GM21367 (cell line): ENCODE measurements around the gene KRT75.

Experiments
- ATAC-seq: cut with Tn5 transposase; IDR thresholded peaks from one replicate; pipeline ENCODE4 v1.9.1; 2021; ENCODE audit not compliant: unreplicated experiment

KRT75 gene

DNA sequence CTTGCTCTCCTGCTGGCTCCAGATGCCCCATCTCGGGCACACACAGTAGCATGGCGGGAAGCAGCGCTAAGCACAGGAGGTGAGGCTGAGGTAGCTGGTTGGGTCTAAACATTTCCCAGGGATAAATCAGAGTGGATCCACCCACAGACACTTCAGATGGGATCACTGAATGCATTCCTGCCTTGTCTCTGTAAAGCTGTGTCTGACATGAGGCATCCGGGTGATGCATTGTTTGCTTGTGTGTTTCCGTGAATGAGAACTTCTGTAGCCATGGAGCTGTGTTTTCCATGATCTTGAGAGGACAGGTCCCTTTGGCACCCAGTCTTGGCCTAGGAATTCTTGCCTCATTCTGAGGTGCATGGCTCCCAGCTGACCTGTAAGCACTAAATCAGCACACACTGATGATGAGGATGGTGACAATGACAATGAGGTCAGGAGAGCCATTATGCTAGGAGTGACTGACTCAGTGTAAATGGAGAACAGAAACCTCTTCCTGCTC is 6.7 kb upstream of the KRT75 start:
- no peak for ATAC-seq

DNA sequence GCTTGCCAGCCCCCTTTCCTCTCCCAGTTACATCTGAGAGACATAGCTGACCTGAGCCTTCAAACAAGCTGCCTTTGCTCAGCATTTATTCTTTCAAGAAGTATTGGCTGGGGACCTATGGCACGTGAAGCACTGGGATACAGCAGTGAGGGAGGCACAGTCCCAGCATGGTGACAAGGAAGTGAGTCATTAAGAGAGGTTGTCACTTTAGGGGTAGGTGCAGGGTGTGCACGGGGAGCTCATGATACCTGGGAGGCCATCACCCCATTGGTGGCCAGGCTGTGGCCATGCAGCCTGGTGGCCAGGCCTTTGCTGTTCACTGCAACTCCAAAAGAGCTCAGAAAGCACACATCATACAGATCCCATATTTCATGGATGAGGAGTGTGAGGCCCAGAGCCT is 5.7 kb upstream of the KRT75 start:
- no peak for ATAC-seq

DNA sequence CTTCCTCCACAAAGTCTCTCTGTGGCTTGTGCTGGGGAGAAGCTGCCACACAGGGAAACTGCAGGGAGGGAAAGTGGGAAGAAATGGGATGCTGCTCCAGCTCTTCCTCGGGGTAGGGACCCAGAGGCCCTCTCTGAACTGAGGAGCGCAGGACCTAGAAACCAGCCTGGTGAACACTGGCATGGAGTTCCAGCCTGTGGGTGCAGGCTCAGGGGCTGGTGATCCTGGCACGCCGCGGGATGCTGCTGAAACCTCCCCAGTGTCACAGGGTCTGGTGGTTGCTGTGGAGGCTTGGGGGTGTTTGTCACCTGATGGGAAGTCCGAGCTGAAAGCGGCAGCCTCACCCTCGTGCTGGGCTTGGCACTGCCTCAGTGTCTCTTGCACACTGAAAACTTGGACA is 5.2 kb upstream of the KRT75 start:
- ATAC-seq: no peak

DNA sequence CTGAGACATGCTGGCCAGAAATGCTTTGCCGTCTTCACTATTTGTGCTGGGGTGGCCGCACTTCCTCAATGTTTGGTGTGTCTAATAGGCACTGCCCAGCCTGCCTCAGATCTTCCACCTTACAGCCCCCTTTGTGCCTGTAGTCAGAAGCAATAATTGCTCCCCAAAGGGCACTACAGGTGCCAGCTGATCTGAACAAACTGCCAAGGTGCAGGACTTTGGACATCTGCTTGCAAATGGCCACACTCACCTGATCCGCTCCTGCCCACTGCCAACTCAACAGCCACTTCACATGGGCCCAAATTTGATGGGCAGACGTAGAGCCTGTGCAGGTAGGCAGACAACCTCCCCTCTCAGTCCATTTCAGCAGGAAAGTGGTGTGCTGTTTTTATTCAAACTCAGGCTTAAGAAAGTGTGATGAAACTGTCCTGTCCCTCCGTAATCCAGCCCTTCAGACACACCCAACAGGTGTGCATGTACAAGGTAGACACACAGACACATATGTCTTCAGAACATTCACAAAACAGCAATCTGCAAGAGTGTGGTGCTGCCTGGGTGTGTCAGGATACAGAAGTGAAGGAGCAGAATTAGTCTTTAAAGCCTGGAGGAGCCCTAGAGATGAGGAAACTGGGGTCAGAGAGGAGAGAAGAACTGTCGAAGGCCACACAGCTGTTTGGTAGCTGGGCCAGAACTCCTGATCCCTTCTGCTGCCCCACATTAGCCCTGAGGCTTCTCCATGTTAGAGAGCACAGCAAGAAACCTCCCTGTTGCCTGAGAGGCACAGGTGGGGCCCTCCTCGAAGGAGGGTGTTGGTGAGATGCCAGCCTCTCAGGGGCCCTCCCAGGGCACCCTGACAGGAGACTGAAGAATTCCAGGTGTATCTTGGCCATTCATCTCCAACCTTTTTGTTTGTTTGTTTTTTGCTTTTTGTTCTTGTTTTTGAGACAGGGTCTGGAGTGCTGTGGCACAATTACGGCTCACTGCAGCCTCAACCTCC is 4.4 kb upstream of the KRT75 start:
- ATAC-seq: no peak

DNA sequence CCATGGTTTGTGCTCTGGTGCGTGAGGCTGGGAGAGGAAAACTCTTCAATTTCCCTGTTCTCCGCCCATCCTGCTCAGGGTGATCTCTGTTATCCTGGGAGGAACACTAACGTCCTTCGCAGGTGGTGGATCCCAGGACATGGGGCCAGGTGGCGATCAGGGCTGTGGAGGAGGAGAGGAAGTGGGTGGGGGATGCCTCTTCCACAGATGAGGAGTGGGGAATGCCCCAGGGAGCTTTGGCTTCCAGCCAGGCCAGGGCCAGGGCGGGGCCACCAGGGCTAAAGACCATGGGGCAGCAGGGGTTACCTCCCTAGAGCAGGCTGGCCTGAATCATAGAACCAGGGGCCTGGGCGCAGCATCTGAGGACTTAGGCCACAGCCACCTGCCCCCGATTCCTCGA is 3.3 kb upstream of the KRT75 start:
- ATAC-seq: no peak

DNA sequence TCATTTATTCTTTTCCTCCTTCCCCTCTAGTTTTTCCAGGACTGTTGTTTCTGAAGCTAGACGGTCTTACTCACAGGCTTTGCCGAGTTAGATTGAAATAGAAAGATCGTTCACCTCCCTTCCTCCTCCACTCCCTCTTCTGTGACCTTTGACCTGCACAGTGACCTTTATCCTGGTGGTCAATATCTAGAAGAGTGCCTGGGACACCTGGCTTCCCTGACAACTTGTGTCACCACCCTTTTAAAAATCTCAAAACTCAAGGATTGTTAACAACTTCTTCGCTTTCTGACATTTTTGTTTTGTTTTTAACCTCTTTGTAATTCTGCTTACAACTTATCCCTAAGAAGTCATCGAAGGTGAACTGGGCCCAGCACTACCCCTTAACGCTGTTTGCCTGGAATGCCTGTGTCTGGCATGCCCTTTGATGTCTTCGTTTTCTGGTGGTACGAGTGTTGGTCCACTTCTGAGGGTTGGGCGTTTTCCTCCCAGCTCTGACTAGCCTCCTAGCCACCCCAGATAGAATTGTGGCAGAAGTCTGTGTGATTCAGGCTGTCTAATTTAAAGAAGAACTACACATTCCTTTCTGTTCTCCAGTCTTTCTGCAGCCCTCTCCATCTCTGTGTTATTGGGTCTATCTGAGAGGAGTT is 2.8 kb upstream of the KRT75 start:
- ATAC-seq: no peak

DNA sequence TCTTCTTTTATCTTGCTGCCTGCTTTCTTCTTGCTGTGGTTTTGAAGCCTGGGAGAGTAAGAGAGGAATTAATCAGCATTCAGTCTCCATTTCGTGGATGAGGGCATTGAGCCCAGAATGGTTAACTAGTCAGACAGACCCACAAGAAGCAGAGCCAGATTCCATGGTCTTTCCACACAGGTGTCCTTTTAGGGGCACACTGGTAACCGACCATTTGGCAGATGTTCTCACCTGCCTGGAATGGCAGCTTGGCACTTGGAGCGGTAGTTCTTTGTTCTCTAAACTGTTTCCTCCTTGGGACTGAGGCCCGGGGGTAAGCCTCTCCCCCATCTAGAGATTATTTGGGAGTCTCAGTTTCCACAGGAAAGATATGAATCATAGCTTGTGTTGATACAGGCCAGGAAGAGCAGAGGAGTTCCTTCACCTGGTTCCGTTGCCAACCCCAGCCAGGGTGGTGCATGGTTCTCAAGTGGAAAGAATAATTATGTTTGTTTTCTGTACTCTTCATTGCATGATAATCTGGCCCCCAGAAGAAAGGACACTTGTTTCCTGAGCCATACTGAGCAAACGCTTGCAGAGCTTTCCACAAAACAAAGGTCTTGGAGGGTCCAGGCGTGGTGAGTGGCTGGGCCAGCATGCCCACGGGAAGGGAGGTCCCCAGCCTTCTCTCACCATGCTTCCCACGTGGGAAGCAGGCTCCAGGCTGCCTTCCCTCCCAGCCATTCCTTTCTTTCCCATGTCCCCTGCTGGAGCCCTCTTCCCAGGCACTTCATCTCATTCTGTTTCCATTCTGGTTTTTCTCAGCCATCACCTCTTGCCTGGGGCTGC is 2.0 kb upstream of the KRT75 start:
- ATAC-seq: no peak

DNA sequence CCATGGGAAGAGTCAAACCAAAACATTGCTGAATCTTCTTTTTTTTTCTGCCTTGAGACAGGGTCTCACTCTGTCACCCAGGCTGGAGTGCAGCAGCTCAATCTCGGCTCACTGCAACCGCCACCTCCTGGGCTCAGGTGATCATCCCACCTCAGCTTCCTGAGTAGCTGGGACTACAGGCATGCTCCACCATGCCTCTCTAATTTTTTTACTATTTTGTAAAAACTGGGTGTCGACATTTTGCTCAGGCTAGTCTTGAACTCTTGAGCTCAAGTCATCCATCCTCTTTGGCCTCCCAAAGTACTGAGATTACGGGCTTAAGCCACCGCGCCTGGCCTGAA is 1.5 kb upstream of the KRT75 start:
- no peak for ATAC-seq

DNA sequence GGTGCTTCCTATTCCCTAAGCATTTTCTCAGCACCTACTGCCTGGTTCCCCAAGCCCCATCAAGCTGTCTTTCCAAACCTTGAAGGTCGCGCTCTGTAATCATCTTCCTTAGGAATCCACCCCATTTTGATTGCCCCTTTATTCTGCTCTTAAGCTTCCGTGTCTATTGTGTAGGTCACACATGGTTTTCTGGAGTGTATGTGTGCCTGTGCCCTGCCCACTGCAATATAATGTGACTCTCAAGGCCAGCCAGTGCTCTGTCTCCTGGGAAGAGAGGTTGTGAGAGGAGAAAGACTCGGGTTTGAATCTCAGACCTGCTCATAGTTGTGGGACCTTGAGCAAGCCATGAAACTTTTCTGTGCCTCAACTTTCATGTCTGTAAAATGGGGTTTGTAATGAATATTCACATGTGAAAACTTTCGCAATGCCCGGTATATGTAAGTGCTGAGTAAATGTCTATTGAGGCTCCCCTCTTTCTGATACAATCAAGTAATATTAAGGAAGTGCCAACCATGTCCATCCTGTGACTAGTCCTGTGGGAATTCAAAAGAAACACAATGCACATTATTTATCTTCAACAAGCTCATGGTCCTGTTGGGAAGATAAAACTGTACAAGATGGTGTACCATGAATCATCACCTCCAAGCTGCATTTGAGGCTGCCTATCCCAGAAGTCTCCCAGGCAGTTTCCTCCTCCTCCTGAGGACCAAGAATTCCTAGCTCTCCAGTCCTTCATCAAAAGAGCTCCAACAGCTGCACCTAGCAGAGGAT is 774 bp upstream of the KRT75 start:
- ATAC-seq: no peak

DNA sequence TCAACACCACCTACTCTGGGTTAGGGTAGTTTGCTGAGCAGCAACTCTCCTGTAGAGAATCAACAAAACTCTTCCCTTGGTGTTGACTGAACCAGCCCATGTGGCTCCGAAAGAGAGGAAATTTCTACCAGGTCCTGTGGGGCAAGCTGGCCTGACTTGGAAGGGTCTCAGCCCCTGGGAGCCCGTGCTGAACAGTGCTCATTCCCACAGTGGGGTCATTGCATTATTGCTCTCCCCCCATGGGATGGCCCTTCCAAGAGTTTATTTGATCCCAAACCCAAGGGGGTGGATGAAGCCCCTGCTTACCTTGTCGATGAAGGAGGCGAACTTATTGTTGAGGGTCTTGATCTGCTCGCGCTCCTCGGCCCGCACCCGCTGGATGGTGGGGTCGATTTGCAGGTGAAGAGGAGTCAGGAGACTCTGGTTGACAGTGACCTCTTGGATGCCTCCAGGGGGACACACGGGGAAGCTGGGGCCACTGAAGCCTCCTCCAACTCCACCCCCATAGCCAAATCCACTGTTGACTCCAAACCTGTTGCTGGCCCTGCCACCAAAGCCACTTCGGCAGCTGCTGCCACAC is 580 bp downstream of the KRT75 start:
- ATAC-seq: no peak

DNA sequence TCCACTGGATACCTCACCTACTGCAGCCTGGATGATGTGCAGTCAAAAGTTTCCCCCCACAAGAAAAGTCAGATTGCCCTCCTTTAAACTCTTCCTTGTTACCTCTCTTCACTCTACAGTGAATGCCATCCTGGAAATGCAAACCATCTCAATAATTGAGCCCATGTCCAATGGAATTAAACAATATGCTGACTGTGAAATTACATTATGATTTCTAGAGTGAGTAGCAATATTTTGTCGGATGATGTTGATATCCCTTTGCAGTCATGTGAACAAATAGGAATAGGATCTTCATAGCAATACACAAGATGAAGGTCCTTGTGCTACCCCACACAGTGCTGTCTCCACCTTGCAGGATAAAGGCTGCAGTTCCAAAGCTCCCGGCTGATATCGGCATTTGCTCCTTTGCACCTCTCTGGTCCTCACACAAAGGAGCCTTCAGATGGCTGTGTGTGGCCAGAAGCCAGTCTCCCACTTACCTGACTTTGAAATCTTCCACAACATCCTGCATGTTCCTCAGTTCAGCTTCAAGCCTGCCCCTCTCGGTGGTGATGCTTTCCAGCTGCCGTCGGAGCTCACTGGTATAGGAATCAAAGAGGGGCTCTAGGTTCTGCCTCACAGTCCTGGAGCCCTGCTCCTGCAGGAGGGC is 1.5 kb downstream of the KRT75 start:
- ATAC-seq: no peak

DNA sequence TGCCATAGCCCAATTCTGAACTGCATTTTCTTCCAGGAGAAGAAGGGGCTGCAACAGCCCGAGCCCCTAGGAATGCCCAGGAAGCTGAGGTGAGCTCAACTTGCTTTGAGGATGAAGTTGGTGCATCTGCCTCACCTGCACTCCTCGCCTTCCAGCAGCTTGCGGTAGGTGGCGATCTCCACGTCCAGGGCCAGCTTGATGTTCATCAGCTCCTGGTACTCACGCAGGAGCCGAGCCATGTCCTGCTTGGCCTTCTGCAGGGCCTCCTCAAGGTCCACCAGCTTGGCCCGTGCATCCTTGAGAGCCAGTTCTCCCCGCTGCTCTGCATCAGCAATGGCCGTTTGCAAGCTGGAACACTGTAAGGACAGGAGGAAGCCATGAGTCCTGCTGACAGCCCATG is 6.0 kb downstream of the KRT75 start:
- ATAC-seq: no peak

DNA sequence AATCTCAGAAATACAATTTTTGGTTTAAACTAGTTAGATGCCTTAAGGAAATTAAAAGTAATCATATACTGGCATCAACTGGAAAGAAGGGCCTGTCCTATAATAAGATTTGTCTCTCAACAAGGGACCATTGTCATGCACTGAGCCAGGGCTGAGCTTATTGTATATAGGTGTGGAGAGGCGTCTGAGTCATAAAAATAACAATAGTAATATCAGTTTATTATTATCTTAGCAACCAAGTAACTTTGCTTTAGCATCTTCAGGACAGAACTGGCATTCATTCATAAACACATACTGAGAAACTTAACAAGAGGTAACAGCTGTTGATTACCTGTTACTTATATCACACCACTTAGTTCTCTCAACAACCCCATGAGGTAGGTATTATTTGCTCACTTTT is 7.1 kb downstream of the KRT75 start:
- no peak for ATAC-seq

DNA sequence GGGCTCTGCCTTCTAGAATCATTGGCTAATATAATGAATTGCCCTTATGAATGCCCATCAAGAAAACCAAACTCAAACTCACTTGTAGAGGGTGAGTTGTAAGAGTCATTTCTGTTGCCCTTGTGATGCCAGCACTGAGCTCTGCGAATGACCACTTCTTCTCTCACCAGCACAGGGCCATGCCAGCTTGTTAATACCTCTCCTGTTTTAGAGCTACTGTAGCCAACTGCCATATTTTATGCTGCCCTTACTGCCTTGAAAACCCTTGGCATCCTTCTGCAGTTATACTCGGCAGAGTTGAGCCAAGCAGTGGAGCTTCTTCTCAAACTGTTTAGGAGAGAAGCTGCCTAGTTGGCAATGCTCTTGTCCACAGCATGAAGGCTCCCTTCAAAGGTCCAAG is 8.1 kb downstream of the KRT75 start:
- ATAC-seq: no peak

DNA sequence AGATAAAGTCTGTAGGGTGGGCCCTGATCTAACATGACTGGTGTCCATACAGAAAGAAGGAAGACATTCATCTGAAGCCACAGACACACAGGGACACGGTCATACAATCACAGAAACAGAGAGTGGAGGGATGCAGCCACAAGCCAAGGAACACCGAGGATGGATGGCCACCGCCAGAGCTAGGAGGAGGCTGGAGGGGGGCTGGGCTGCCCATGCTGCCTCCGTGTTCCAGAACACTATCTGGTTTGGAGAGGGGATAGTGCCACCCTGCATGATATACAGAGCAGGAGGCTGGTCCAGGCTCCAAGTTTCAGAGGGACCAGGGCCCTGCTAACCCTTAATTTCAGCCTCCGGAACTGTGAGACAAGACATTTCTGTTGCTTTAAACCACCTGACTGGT is 8.7 kb downstream of the KRT75 start:
- ATAC-seq: no peak

DNA sequence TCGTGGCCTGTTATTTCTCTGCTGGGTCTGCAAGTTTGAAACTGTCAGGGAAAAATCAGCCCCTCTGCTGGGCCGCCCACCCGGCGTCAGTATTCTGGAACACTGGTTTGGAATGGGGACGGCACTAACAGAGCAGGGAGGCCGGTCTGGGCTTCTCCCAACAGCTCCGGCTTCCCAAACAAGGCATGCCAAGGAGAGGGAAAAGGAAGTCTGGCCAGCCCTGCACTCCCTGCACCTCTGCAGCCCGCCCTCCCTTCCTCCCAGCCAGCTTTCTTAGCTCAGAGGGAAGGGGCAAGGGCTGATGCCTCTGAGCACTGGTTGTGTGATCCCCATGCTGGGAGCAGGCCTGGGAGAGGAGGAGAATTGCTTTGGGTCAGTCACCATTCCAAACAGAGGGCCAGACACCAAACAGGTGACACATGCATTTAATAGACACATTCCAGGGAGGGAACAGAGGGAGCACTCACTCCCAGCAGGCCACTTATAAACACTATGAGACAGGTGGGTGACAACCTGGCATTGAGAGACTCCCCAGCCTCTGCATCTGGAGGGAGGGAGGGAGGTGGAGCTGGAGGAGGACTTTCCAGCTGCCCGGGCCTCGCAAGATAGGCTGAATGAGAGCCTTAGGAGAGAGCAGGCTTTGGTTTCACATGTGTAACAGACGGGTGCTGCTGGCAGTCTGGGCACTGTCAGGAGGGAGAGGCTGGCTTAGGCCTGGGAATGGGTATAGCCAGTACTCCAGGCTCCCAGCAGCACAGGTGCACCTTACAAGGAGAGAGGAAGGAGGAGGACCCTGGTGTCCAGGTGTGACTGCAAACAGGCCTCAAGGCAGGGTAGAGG is 10.3 kb downstream of the KRT75 start:
- ATAC-seq: no peak

DNA sequence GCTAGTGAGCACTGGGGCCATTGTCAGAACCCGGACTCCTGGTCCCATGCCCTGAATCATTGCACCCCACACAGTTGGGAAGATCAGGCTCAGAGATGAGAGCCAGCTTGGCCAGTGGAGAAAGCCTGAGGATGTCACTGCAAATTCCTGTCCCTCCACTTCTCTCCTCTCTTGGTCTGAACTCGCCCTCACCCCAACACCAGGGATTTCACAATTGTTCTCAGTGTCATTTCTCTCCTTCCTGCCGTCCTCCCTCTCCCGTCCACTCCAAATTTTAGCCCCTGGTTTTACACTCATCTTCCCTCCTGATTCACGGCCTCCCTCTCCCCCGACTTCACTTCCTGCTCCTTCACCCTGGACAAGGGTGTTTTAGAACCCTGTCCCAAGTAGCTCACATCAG is 11.1 kb downstream of the KRT75 start:
- ATAC-seq: no peak

DNA sequence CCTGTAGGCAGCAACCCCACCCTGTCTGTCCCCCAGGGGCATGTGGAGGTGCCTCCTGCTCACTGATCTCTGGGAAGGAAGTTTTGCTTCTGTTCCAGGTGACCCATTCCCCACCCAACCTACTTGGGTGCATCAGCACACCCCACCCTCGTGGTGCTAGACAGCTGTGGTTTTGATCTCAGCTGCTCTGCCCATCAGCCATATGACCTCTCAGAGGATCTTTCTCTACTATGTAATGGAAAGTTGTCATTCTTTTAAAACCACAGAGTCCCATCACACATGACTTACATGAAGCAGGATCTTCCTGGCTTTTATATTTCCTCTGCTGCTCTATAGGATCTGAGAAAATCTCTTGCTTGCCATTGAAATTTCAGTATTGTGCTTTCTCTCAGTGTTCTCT is 14.5 kb downstream of the KRT75 start:
- no peak for ATAC-seq

DNA sequence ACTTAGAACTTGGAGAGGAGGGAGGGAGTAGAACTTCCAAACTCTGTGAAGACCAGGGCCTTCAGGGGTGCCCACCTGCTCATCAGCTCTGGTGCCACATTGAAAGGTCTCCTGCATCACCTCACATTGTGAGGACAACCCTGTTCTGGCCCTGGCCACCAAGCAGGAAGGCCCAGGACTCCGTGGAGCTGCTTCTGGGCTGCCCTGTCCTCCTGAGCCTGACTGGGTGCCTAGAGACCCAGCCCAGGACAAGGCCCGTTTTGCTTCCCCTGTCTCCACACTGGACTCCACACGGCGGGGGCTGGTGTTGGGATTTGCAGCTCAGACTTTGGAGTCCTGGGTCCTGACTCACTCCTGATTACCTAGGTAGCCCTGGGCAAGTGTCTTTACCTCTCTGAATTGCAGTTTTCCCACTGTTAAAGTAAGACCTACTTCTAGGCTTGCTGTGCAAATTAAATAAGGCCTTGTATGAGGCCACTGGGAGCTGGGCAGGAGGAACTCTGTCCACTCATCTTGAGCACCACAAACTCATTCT is 15.5 kb downstream of the KRT75 start:
- ATAC-seq: no peak
